CD4-positive, alpha-beta memory T cell (primary cell): ENCODE results near the gene FMO3. TPM values are rescaled to one million over a fixed set of nuclear protein-coding genes. Genes with fewer than 3 reads are reported as not detected.

Source experiments
- CTCF ChIA-PET: fragments of 350-600 bp; sonication (Branson Sonifier 250); formaldehyde crosslinking; loops from one replicate; lab custom pipeline; 2021; ENCODE audit warnings: inconsistent platforms; ENCODE audit not compliant: partially characterized antibody; lab: Charles Lee
- POLR2A ChIA-PET: fragments of 350-600 bp; sonication (Branson Sonifier 250); formaldehyde crosslinking; loops from one replicate; lab custom pipeline; 2021; ENCODE audit not compliant: partially characterized antibody; lab: Charles Lee
- DNase-seq, 5 donors: peaks; one replicate each; pipeline versions ENCODE4 v3.0.0 to v3.0.0-alpha.2; 2020 to 2022; ENCODE audit warnings: mixed read lengths in 1 of 5
- H3K27ac ChIP-seq: one replicate; pipeline ENCODE4 v1.7.0; 2013; ENCODE audit warnings: low read depth, low read length
- H3K27me3 ChIP-seq: 2 replicates; pipeline ENCODE4 v1.7.0; 2013; ENCODE audit warnings: mild to moderate bottlenecking, low read length, moderate library complexity; ENCODE audit not compliant: insufficient read depth
- H3K36me3 ChIP-seq: 2 replicates; pipeline ENCODE4 v1.7.0; 2013; ENCODE audit warnings: mild to moderate bottlenecking, low read length, moderate library complexity; ENCODE audit not compliant: insufficient read depth
- H3K4me1 ChIP-seq: 2 replicates; pipeline ENCODE4 v1.7.0; 2013; ENCODE audit warnings: mild to moderate bottlenecking, low read length, moderate library complexity; ENCODE audit not compliant: insufficient read depth
- H3K4me3 ChIP-seq, 2 donors: one replicate each; pipeline ENCODE4 v1.7.0; 2013; ENCODE audit warnings: low read length in 2 of 2, mild to moderate bottlenecking in 1 of 2
- H3K9me3 ChIP-seq, 2 donors: one replicate each; pipeline ENCODE4 v1.7.0; 2013; ENCODE audit warnings: low read length in 2 of 2, control low read depth in 1 of 2; ENCODE audit not compliant: control insufficient read depth in 1 of 2
- H3K27ac Mint-ChIP-seq, 7 donors: one replicate each; pipeline ENCODE4 v1.8.0; 2020 to 2021; ENCODE audit warnings: mixed read lengths in 7 of 7, mild to moderate bottlenecking in 6 of 7, inconsistent platforms in 3 of 7, moderate library complexity in 3 of 7
- H3K27me3 Mint-ChIP-seq, 2 donors: one replicate each; pipeline ENCODE4 v1.8.0; 2020 to 2021; ENCODE audit warnings: mixed read lengths in 2 of 2
- H3K36me3 Mint-ChIP-seq, 2 donors: one replicate each; pipeline ENCODE4 v1.8.0; 2020 to 2021; ENCODE audit warnings: mixed read lengths in 2 of 2, inconsistent platforms in 1 of 2, mild to moderate bottlenecking in 1 of 2
- H3K4me1 Mint-ChIP-seq, 4 donors: one replicate each; pipeline ENCODE4 v1.8.0; 2020 to 2021; ENCODE audit warnings: mixed read lengths in 4 of 4, mild to moderate bottlenecking in 1 of 4
- H3K4me3 Mint-ChIP-seq, 8 donors: one replicate each; pipeline ENCODE4 v1.8.0; 2020 to 2021; ENCODE audit warnings: mixed read lengths in 8 of 8, mild to moderate bottlenecking in 7 of 8, moderate library complexity in 6 of 8, inconsistent platforms in 3 of 8
- H3K9me3 Mint-ChIP-seq, 8 donors: one replicate each; pipeline ENCODE4 v1.8.0; 2020 to 2021; ENCODE audit warnings: mixed read lengths in 8 of 8, mild to moderate bottlenecking in 5 of 8, inconsistent platforms in 3 of 8, moderate library complexity in 1 of 8
- intact Hi-C: fragments of 100-400 bp; cut with micrococcal nuclease; formaldehyde crosslinking; loops from one replicate; pipeline ENCODE4 v1.15.1; 2023
- polyA plus RNA-seq, 2 donors: library from polyadenylated mRNA; unstranded; fragments of 300-500 nt; fragmentation: Illumina TruSeq; gene quantifications; one replicate each; pipeline ENCODE4 v1.2.3, GENCODE V29; 2021
- total RNA-seq, 2 experiments: library from RNA; stranded (reverse); gene quantifications; one replicate each; pipeline ENCODE4 v1.2.3, GENCODE V29; 2021

Gene FMO3
- total and polyA plus RNA-seq, 4 experiments from 2014 or later = not detected

DNA sequence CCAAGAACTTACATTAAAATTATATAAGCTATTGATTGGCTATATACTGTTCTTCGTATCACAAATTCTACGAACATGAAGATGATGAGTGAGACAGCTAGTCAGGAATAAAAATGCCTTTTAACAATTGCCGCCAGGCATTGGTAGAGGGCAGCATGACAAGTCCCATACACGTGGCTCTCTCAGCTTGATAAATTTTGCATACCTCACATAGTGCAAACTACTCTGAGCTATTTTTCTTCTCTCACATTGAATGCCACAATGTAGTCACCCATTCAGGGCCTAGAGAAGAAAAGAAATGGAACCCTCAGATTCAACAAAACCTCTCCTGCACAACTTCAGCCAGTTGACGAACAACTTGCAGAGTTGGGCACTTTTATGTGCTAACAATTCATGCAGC, 67.4 kb downstream of the FMO3 start:
- H3K4me1 Mint-ChIP-seq = no peaks in the 10 kb centered on the region
- POLR2A ChIA-PET = no interaction called here
- H3K4me3 Mint-ChIP-seq = no peak overlapping the region
- CTCF ChIA-PET = no interaction called here
- intact Hi-C loops = no loop called here
- H3K27me3 Mint-ChIP-seq = peaks cover 3 to 7% of the 10 kb centered on the region in 2 donors
- Histone ChIP-seq H3K36me3 (no peaks in the 10 kb centered on the region), H3K4me1 (no peaks in the 10 kb centered on the region), H3K27ac (no peak overlapping the region), H3K9me3 (no peaks in the 10 kb centered on the region), H3K27me3 (no peaks in the 10 kb centered on the region), H3K4me3 (no peak overlapping the region)
- no peaks in the 10 kb centered on the region for H3K9me3 Mint-ChIP-seq
- H3K36me3 Mint-ChIP-seq = no peaks in the 10 kb centered on the region
- DNase-seq = no peak
- no peak overlapping the region for H3K27ac Mint-ChIP-seq

DNA sequence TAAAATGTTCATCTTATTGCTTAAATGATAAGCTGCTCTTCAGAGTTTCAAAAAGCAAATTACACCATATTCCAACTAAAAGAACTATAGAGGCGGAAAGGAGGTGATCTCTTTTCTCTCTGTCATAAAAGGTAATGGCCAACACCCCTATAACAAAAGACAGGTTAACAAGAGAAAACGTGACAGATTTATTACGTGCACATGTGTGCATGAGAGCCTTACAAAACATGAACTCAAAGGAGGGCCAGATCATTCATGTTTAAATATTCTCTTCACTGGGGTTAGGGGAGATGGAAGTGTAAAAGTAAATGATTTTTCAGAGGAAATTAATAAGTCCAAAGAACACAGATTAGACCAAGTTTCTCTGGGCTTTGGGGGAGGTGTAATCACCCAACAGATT, 67.8 kb downstream of the FMO3 start:
- Mint-ChIP-seq H3K9me3 (no peaks in the 10 kb centered on the region), H3K4me3 (no peak overlapping the region), H3K4me1 (no peaks in the 10 kb centered on the region), H3K27me3 (peaks cover 3 to 7% of the 10 kb centered on the region in 2 donors), H3K27ac (no peak overlapping the region), H3K36me3 (no peaks in the 10 kb centered on the region)
- H3K9me3 ChIP-seq = no peaks in the 10 kb centered on the region
- H3K4me3 ChIP-seq = no peak overlapping the region
- ChIA-PET POLR2A (no interaction called here), CTCF (no interaction called here)
- intact Hi-C loops = no loop called here
- no peaks in the 10 kb centered on the region for H3K4me1 ChIP-seq
- no peaks in the 10 kb centered on the region for H3K27me3 ChIP-seq
- H3K27ac ChIP-seq = no peak overlapping the region
- no peaks in the 10 kb centered on the region for H3K36me3 ChIP-seq
- DNase-seq = no peak

DNA sequence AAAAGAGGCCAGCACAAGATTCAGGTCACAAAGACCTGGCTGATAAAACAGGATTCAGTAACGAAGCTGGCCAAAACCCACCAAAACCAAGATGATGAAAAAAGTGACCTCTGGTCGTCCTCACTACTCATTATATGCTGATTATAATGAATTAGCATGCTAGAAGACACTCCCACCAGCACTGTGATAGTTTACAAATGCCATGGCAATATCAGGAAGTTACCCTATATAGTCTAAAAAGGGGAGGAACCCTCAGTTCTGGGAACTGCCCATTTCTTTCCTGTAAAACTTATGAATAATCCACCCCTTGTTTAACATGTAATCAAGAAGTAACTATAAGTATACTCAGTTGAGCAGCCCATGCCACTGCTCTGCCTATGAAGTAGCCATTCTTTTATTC, 68.4 kb downstream of the FMO3 start:
- Mint-ChIP-seq H3K9me3 (no peaks in the 10 kb centered on the region), H3K4me3 (no peak overlapping the region), H3K27ac (no peak overlapping the region), H3K27me3 (peaks cover 3 to 7% of the 10 kb centered on the region in 2 donors), H3K36me3 (no peaks in the 10 kb centered on the region), H3K4me1 (no peaks in the 10 kb centered on the region)
- Histone ChIP-seq H3K36me3 (no peaks in the 10 kb centered on the region), H3K4me1 (no peaks in the 10 kb centered on the region), H3K27ac (no peak overlapping the region), H3K27me3 (no peaks in the 10 kb centered on the region), H3K4me3 (no peak overlapping the region), H3K9me3 (no peaks in the 10 kb centered on the region)
- intact Hi-C loops = no loop called here
- ChIA-PET CTCF (no interaction called here), POLR2A (no interaction called here)
- DNase-seq = no peak

DNA sequence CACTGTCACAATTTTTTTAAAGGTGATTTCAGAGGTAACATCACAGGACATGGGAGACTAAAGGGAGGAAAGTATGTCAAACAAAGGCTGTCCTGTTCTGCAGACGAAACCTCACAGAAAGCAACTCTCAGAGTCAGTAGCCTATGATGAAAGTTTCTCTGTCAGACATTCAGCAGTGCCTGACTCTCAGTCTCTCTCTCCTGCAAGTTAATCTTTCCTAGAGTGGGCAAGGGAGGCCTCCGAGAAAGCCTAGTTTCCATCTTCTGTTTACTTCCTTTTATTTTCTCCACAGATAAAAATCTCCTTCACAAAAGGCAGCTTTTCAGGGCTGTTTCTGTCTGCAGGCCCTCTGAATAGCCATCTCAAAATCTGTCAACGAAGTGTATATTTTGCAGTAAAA, 69.5 kb downstream of the FMO3 start:
- Mint-ChIP-seq H3K36me3 (no peaks in the 10 kb centered on the region), H3K4me1 (no peaks in the 10 kb centered on the region), H3K4me3 (no peak overlapping the region), H3K9me3 (no peaks in the 10 kb centered on the region), H3K27ac (no peak overlapping the region), H3K27me3 (peaks cover 3 to 7% of the 10 kb centered on the region in 2 donors)
- intact Hi-C loops = no loop called here
- ChIA-PET CTCF (no interaction called here), POLR2A (no interaction called here)
- Histone ChIP-seq H3K9me3 (no peaks in the 10 kb centered on the region), H3K36me3 (no peaks in the 10 kb centered on the region), H3K27me3 (no peaks in the 10 kb centered on the region), H3K4me3 (no peak overlapping the region), H3K4me1 (no peaks in the 10 kb centered on the region), H3K27ac (no peak overlapping the region)
- no peak for DNase-seq

DNA sequence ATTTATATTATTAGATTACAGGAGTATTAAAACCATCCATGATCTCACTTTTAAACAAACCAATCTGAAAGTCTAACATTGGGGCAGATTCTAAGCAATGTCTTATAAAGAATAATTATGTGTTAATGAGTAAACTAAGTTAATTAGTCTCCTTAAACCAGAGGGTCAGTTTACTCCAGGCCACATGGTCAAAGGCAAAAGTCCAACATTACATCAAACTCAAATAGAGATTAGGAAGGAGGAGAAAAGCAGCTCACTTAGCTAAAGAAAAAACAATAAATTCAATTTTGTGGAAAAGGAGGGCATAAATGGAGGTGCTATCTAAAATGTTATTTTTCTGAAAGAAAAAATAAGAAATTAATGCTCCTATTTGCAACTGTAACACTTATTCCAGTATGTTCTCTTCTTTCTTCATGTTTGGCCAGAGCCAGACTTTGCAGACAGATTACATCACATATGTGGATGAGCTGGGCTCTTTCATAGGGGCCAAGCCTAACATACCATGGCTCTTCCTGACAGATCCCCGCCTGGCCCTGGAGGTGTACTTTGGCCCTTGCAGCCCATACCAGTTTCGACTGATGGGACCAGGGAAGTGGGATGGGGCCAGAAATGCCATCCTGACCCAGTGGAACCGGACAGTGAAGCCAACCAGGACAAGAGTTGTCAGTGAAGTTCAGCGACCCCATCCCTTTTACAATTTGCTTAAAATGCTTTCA, 70.1 kb downstream of the FMO3 start:
- ChIA-PET CTCF (no interaction called here), POLR2A (no interaction called here)
- DNase-seq = no peak
- H3K4me1 Mint-ChIP-seq = no peaks in the 10 kb centered on the region
- no peak overlapping the region for H3K4me3 ChIP-seq
- intact Hi-C loops = no loop called here
- no peak overlapping the region for H3K27ac ChIP-seq
- H3K4me3 Mint-ChIP-seq = no peak overlapping the region
- no peaks in the 10 kb centered on the region for H3K36me3 ChIP-seq
- H3K9me3 ChIP-seq = no peaks in the 10 kb centered on the region
- no peaks in the 10 kb centered on the region for H3K27me3 ChIP-seq
- no peaks in the 10 kb centered on the region for H3K4me1 ChIP-seq
- no peak overlapping the region for H3K27ac Mint-ChIP-seq
- peaks cover 3 to 7% of the 10 kb centered on the region in 2 donors for H3K27me3 Mint-ChIP-seq
- no peaks in the 10 kb centered on the region for H3K9me3 Mint-ChIP-seq
- H3K36me3 Mint-ChIP-seq = no peaks in the 10 kb centered on the region

DNA sequence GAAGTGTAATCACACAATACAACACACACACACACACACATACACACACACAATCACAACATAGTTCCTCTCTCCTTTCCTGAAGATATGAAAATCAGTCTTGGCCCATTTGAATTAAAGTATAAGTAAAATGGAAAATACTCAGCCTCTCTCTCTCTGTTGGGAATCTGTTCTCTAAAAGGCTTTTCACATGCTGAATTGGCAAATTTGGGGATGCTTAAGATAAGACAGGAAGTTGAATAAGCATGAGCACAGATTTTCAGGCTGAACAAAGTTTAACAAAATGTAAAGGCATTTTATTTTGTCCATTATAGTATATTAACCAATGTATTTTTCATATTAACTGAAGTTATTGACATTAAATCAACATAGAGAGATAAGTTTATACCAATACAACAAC, 70.7 kb downstream of the FMO3 start:
- Mint-ChIP-seq H3K9me3 (no peaks in the 10 kb centered on the region), H3K4me1 (no peaks in the 10 kb centered on the region), H3K27me3 (peaks cover 3 to 7% of the 10 kb centered on the region in 2 donors), H3K27ac (no peak overlapping the region), H3K4me3 (no peak overlapping the region), H3K36me3 (no peaks in the 10 kb centered on the region)
- Histone ChIP-seq H3K36me3 (no peaks in the 10 kb centered on the region), H3K4me3 (no peak overlapping the region), H3K9me3 (no peaks in the 10 kb centered on the region), H3K4me1 (no peaks in the 10 kb centered on the region), H3K27ac (no peak overlapping the region), H3K27me3 (no peaks in the 10 kb centered on the region)
- ChIA-PET POLR2A (no interaction called here), CTCF (no interaction called here)
- DNase-seq = no peak
- intact Hi-C loops = no loop called here

DNA sequence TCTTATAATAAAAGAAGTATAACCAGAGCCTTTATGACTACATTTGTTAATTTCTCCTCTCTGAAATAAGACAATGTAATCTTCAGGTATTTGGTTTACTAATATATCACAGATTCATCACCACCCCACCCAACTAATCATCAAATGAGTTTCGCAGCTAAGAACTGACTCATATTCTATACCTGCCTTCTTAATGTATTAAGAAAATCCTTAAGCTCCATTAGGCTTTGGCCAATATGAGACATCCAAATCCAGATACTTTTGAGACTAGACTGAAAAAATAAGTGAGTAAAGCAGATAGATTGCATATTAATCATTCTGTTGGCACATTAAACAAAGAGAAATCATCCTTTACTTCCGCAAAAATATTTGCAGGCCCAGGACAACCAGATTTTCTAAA, 75.7 kb downstream of the FMO3 start:
- intact Hi-C loops = no loop called here
- Mint-ChIP-seq H3K4me1 (no peaks in the 10 kb centered on the region), H3K27me3 (peaks cover 3 to 13% of the 10 kb centered on the region in 2 donors), H3K36me3 (no peaks in the 10 kb centered on the region), H3K27ac (no peak overlapping the region), H3K4me3 (no peak overlapping the region), H3K9me3 (peaks cover 0 to 4% (median 0%) of the 10 kb centered on the region in 8 donors)
- POLR2A ChIA-PET = no interaction called here
- no peaks in the 10 kb centered on the region for H3K9me3 ChIP-seq
- no peak overlapping the region for H3K27ac ChIP-seq
- no peaks in the 10 kb centered on the region for H3K27me3 ChIP-seq
- CTCF ChIA-PET = no interaction called here
- H3K4me3 ChIP-seq = no peak overlapping the region
- no peaks in the 10 kb centered on the region for H3K36me3 ChIP-seq
- no peak for DNase-seq
- no peaks in the 10 kb centered on the region for H3K4me1 ChIP-seq
